GM06990 (cell line): ENCODE results near the gene SUCO.

Experiments used
- DNase-seq: peaks from one replicate; pipeline ENCODE4 v3.0.0-alpha.2; 2011; ENCODE audit not compliant: insufficient read length; ENCODE audit errors: extremely low read depth
- H3K27me3 ChIP-seq: replicated peaks from 2 replicates; pipeline ENCODE4 v1.6.0; 2011; ENCODE audit warnings: low read length; ENCODE audit not compliant: control insufficient read depth, insufficient read depth
- H3K36me3 ChIP-seq: 2 replicates; pipeline ENCODE4 v1.5.1; 2011; ENCODE audit warnings: low read length; ENCODE audit not compliant: control insufficient read depth, insufficient read depth
- H3K4me3 ChIP-seq: replicated peaks from 2 replicates; pipeline ENCODE4 v1.5.1; 2011; ENCODE audit warnings: low read depth, mild to moderate bottlenecking, control low read depth, low read length
- CTCF ChIP-seq: IDR thresholded peaks from 2 replicates; pipeline ENCODE4 v1.5.1; 2011; ENCODE audit warnings: low read length, control low read depth, mild to moderate bottlenecking, inconsistent platforms; ENCODE audit not compliant: insufficient read depth, poor library complexity, severe bottlenecking

Gene SUCO

GRCh38 chr1:172640111-172640510 lies 107.2 kb downstream of the SUCO start:
- H3K27me3 ChIP-seq: no peaks in the 10 kb centered on the region; the same call in 1 of the 2 replicates
- no peak for TF ChIP-seq CTCF
- H3K36me3 ChIP-seq: no peaks in the 10 kb centered on the region
- H3K4me3 ChIP-seq: no peak overlapping the region
- DNase-seq: no peak

DNA sequence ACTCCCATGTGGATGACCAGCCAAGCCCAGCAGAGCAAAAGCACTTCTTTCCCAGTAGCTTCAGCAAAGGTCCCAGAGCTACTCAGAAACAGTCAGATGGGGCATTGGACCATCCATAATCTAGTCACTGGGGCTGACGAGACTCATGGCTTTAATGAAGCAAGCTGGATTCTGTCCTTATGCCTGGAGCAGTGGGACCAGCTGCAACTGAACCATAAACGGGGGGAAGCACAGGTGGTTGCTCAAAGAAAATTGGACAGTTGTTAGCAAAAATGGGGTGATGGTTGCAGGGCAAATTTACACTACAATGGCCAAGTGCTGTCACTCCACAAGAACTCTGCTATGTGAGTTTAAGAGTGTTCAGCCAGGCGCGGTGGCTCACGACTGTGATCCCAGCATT lies 108.5 kb downstream of the SUCO start:
- DNase-seq: no peak
- Histone ChIP-seq H3K27me3 (no peaks in the 10 kb centered on the region; the same call in 1 of the 2 replicates), H3K4me3 (no peak overlapping the region), H3K36me3 (no peaks in the 10 kb centered on the region)
- TF ChIP-seq CTCF: no peak

GRCh38 chr1:172642970-172643369 lies 110.0 kb downstream of the SUCO start:
- no peak for DNase-seq
- no peaks in the 10 kb centered on the region; the same call in 1 of the 2 replicates for H3K27me3 ChIP-seq
- no peak overlapping the region for H3K4me3 ChIP-seq
- H3K36me3 ChIP-seq: no peaks in the 10 kb centered on the region
- no peak for TF ChIP-seq CTCF

GRCh38 chr1:172646653-172647052 lies 113.7 kb downstream of the SUCO start:
- DNase-seq: no peak
- Histone ChIP-seq H3K36me3 (no peaks in the 10 kb centered on the region), H3K4me3 (no peak overlapping the region), H3K27me3 (no peaks in the 10 kb centered on the region)
- TF ChIP-seq CTCF: no peak

- peak; percentile 29 for DNase-seq
- H3K36me3 ChIP-seq: no peaks in the 10 kb centered on the region
- H3K27me3 ChIP-seq: no peaks in the 10 kb centered on the region
- TF ChIP-seq CTCF: peak; percentile 4
- H3K4me3 ChIP-seq: no peak overlapping the region
Observed at GRCh38 chr1:172647110-172647564, 114.2 kb downstream of the SUCO start.

DNA sequence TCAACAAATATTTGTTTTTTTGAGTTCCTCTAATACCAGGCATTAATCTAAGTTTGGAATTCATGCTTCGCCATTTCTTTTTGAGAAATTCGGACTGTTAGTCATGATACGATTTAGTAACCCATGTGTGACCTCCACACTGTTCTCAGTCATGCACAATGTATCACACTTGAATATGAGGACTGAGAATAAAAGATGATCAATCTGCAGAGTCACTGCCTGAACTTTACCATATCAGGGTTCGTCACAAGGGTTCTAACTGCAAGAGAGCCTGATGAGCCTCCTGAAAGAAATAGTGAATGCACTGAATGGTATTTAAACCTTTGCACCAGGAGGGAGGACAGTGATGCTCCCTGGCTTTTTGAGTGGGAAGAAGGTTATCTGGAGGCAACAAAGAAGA lies 115.0 kb downstream of the SUCO start:
- TF ChIP-seq CTCF: no peak
- DNase-seq: no peak
- H3K4me3 ChIP-seq: no peak overlapping the region
- no peaks in the 10 kb centered on the region; the same call in 1 of the 2 replicates for H3K27me3 ChIP-seq
- no peaks in the 10 kb centered on the region for H3K36me3 ChIP-seq
